Measurements from ENCODE around the gene TSPAN3.

DNA sequence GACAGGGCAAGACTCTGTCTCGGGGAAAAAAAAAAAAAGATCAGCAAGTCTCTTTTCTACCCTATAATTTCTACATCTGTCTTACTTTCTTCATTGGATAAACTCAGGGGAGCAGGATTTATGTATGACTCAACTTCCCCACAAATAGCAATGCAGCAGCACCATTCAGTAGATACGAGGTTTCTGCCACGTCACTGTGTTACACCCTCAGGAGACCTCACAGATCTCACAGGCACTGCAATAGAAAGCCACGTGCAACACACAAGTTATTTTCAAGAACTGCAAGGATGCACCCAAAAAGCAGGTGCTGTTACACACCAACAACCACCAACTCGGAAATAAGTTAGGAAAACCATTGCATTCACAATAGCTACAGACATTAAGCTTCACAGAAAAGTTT, 30.2 kb downstream of the TSPAN3 start:
- TF ChIP-seq, protein P1, sequence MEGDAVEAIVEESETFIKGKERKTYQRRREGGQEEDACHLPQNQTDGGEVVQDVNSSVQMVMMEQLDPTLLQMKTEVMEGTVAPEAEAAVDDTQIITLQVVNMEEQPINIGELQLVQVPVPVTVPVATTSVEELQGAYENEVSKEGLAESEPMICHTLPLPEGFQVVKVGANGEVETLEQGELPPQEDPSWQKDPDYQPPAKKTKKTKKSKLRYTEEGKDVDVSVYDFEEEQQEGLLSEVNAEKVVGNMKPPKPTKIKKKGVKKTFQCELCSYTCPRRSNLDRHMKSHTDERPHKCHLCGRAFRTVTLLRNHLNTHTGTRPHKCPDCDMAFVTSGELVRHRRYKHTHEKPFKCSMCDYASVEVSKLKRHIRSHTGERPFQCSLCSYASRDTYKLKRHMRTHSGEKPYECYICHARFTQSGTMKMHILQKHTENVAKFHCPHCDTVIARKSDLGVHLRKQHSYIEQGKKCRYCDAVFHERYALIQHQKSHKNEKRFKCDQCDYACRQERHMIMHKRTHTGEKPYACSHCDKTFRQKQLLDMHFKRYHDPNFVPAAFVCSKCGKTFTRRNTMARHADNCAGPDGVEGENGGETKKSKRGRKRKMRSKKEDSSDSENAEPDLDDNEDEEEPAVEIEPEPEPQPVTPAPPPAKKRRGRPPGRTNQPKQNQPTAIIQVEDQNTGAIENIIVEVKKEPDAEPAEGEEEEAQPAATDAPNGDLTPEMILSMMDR (IDR thresholded peaks at IDR 0.05): no peak
- TF ChIP-seq POLR2A (IDR thresholded peaks at IDR 0.05): no peak
